ENCODE results near the gene SESN3. TPM values are rescaled to one million over a fixed set of nuclear protein-coding genes. Genes with fewer than 3 reads are reported as not detected.

The SESN3 gene
- total RNA-seq, 4 donors from 2014 or later: 18.1 to 22.7 (median 21.4) TPM

- Histone ChIP-seq H3K4me1 (no peaks in the 10 kb centered on the region), H3K9me3 (no peaks in the 10 kb centered on the region), H3K36me3 (peaks cover 6 to 42% (median 8%) of the 10 kb centered on the region in 4 donors), H3K4me3 (no peak overlapping the region), H3K27me3 (no peaks in the 10 kb centered on the region), H3K27ac (replicated peaks in 1 of 4) (no peak overlapping the region)
- DNase-seq (ENCODE audit: extremely low spot score): no peak
- no peak for TF ChIP-seq POLR2AphosphoS5 (IDR thresholded peaks at IDR 0.05)
- no peak for TF ChIP-seq EP300 (IDR thresholded peaks at IDR 0.05)
- no peak for TF ChIP-seq POLR2A (IDR thresholded peaks at IDR 0.05; ENCODE audit: low read depth)
- no peak for TF ChIP-seq CTCF (IDR thresholded peaks at IDR 0.05)
- WGBS: 91% methylated on average over 2 of the region's 2 CpGs
- intact Hi-C loops (cut with DNase I): no loop called here
These were observed 48.6 kb downstream of the SESN3 start for GRCh38 chr11:95182397-95182796.

DNA sequence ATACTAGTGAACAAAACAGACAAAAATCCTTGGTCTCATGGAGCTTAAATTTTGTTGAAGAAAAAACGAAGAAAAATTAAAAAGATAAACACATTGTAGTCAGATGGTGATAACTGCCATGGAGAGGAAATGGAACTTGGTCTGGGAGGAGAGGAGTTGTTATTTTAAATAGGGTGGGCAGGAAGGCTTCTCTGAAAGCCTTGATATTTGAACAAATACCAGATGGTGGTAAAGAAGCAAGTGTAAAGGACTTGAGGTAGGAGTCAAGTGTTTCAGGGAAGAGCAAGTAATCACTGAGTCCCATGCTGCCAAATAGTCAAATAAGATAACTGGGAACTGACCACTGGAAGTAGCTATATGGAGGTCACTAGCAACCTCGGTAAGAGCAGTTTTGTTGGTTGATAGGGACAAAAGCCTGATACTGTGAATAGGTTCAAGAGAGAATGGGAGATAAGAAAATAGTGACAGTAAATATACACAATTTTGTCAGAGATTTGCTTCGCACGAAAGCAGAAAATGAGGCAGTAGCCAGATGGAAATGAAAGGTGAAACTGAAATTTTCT is 55.1 kb downstream of the SESN3 start:
- no peaks in the 10 kb centered on the region for H3K27me3 ChIP-seq
- WGBS: 79% methylated on average over 4 of the region's 4 CpGs
- no peak overlapping the region for H3K4me3 ChIP-seq
- no peaks in the 10 kb centered on the region for H3K4me1 ChIP-seq
- no peak overlapping the region for H3K27ac ChIP-seq (replicated peaks in 1 of 4)
- H3K9me3 ChIP-seq: no peaks in the 10 kb centered on the region
- no peak for DNase-seq (ENCODE audit: extremely low spot score)
- H3K36me3 ChIP-seq: peaks cover 0 to 69% (median 12%) of the 10 kb centered on the region in 4 donors
- intact Hi-C loops (cut with DNase I): no loop called here
- no peak for TF ChIP-seq CTCF (IDR thresholded peaks at IDR 0.05)
- TF ChIP-seq POLR2A (IDR thresholded peaks at IDR 0.05; ENCODE audit: low read depth): no peak

GRCh38 chr11:95170294-95170693 is 60.7 kb downstream of the SESN3 start:
- Histone ChIP-seq H3K36me3 (peaks cover 0 to 34% (median 4%) of the 10 kb centered on the region in 4 donors), H3K9me3 (no peaks in the 10 kb centered on the region), H3K4me1 (no peaks in the 10 kb centered on the region), H3K4me3 (no peak overlapping the region), H3K27ac (replicated peaks in 1 of 4) (no peak overlapping the region), H3K27me3 (no peaks in the 10 kb centered on the region)
- TF ChIP-seq POLR2AphosphoS5 (IDR thresholded peaks at IDR 0.05): no peak
- TF ChIP-seq CTCF (IDR thresholded peaks at IDR 0.05): no peak
- TF ChIP-seq POLR2A (IDR thresholded peaks at IDR 0.05; ENCODE audit: low read depth): no peak
- no peak for TF ChIP-seq EP300 (IDR thresholded peaks at IDR 0.05)
- DNase-seq (ENCODE audit: extremely low spot score): no peak
- intact Hi-C loops (cut with DNase I): no loop called here
- WGBS: 97% methylated on average over 5 of the region's 5 CpGs

DNA sequence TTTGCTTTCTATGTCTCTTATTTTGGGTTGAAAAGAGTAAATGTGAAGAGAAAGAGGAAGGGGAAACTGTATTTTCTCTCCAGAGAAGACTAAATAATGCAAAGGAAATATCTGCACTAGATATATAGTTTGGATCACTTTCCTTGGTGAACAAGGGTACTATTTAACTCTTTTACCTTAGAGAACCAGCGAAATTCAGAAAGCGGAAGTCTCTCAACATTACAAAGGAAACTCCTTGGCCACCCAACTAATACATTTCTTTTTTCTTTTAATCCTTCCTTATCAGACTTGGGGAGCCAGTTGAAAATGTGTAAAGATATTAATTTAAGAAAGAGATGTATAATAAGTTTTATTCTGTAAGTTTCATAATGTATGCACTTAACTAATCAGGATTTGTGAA is 64.2 kb downstream of the SESN3 start:
- Histone ChIP-seq H3K4me3 (no peak overlapping the region), H3K9me3 (no peaks in the 10 kb centered on the region), H3K4me1 (no peaks in the 10 kb centered on the region), H3K27me3 (no peaks in the 10 kb centered on the region), H3K36me3 (peaks cover 0 to 10% (median 0%) of the 10 kb centered on the region in 4 donors), H3K27ac (replicated peaks in 1 of 4) (no peak overlapping the region)
- no peak for DNase-seq (ENCODE audit: extremely low spot score)
- WGBS: 88% methylated on average over 2 of the region's 2 CpGs
- no peak for TF ChIP-seq CTCF (IDR thresholded peaks at IDR 0.05)
- no peak for TF ChIP-seq EP300 (IDR thresholded peaks at IDR 0.05)
- TF ChIP-seq POLR2A (IDR thresholded peaks at IDR 0.05; ENCODE audit: low read depth): no peak
- no peak for TF ChIP-seq POLR2AphosphoS5 (IDR thresholded peaks at IDR 0.05)
- intact Hi-C loops (cut with DNase I): no loop called here

DNA sequence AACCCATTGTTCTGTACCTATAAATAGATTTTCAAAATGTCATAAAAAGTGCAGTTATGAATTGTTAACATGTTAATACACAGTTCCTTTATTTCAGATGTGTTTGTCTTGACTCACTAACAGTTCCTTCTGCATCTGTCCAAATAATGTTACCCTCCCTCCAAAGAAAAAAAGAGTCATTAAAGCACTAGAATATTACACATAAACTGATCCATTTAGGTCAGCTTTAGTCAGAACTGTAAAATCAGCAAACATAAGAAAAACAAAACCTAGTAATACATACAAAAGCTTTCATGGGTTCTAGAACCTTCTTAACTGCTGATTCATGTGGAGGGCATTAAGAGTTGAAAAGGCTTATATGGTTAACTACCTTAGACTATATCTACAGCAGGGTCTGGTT is 65.4 kb downstream of the SESN3 start:
- no peaks in the 10 kb centered on the region for H3K4me1 ChIP-seq
- H3K4me3 ChIP-seq: no peak overlapping the region
- peaks cover 0 to 5% (median 0%) of the 10 kb centered on the region in 4 donors for H3K36me3 ChIP-seq
- no peak for TF ChIP-seq POLR2A (IDR thresholded peaks at IDR 0.05; ENCODE audit: low read depth)
- no peak for TF ChIP-seq POLR2AphosphoS5 (IDR thresholded peaks at IDR 0.05)
- TF ChIP-seq CTCF (IDR thresholded peaks at IDR 0.05): no peak
- no peak for TF ChIP-seq EP300 (IDR thresholded peaks at IDR 0.05)
- intact Hi-C loops (cut with DNase I): no loop called here
- no peaks in the 10 kb centered on the region for H3K27me3 ChIP-seq
- no peaks in the 10 kb centered on the region for H3K9me3 ChIP-seq
- H3K27ac ChIP-seq (replicated peaks in 1 of 4): no peak overlapping the region
- no peak for DNase-seq (ENCODE audit: extremely low spot score)
